KG1 (cell line): ENCODE results near the gene PRKCA.

ENCODE experiments used
- DNase-seq: peaks from one replicate; lab custom pipeline; 2025; lab: John Stamatoyannopoulos, UW

Gene PRKCA

DNA sequence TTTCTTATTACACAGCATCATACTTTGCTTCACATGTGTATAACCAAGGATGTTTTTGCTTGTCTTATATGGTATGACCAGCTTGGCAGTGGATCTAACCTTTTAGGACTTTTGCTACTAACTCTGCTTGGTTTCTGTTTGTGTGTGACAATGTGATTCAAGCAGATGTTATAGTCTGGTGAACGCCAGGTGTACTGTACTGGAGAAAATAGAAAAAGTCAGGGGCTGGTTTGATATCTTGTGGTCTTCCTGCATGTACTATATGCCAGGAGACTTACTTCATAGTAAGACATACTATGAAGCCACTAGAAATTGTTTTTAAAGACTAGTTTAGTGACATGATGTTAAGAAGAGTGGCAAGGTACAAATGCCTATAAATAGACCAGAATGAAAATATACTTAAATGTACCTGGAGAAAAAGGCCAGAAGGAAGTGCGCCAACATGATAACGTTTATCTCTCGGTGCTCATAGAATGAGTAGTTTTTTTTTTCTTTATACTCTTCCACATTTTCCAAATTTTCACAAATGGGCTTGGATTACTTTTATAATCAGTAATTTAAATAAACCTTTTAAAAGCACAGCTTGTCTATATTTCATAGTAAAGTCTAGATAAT lies 112.3 kb downstream of the PRKCA start:
- no peak for DNase-seq

GRCh38 chr17:66415366-66416206 lies 113.2 kb downstream of the PRKCA start:
- no peak for DNase-seq

- no peak for DNase-seq
Observed at GRCh38 chr17:66416207-66416940, 114.0 kb downstream of the PRKCA start.

GRCh38 chr17:66417300-66417719 lies 114.9 kb downstream of the PRKCA start:
- no peak for DNase-seq

GRCh38 chr17:66420961-66421371 lies 118.6 kb downstream of the PRKCA start:
- no peak for DNase-seq

DNA sequence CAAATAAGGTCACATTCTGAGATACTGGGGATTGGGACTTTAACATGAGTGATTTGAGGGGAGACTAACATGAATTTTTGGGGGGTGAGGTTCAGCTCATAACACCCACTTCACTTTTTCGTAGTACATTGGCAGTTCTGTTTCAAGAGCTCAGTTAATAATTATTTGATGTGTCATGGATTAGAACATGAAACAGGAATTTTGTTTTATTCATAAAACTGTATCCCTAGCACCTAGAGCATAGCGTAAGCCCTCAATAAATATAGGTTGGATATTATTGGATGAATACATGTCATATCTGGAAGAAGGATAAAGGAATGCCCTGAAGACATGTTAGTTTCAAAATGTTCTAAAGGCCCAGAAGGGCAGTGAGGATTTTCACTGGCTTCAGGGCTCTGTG lies 119.8 kb downstream of the PRKCA start:
- no peak for DNase-seq

GRCh38 chr17:66423056-66423955 lies 120.9 kb downstream of the PRKCA start:
- no peak for DNase-seq

DNA sequence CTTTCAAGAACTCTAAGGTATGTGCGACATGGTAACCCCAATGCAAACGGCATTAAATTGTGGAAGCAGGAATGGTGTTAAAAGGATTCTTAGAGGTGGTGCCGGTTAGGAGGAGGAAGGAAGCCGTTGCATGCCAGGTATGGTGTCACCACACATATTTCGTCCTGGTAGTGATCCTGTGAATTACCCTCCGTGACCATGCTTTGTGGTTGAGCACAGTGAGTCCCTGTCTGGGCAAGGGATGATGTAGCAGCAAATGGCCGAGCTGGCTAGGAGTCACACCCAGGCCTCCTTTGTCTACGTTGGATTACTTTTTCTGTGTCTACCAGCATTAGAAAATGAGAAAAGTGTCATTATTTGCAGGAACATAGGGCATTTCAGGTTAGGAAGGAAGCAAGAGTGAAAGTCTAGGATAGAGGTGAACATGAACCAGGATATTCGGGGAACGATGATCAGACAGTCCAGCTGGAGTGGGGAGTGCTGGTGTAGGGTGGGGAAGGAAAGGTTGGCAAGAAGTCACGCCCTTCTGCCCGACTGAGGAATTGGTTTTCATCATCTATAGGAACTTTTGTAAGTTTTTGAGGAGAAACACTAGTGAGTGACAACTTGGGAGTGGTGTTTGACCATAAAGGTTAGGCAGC lies 123.5 kb downstream of the PRKCA start:
- DNase-seq, result no peak

- no peak for DNase-seq
Observed at GRCh38 chr17:66426397-66427033, 124.1 kb downstream of the PRKCA start.

DNA sequence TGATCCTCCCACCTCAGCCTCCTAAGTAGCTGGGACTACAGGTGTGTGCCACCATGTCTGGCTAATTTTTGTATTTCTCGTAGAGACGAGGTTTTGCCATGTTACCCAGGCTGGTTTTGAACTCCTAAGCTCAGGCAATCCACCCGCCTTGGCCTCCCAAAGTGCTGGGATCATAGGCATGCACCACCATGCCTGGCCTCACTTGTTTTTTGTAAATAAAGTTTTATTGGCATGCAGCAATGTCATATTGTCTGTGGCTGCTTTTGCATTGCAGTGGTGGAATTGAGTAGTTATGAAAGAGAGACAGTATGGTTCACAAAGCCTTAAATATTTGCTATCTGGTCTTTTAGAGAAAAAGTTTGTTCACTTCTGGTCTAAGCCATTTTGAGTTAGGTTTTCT lies 124.7 kb downstream of the PRKCA start:
- DNase-seq, result no peak

- no peak for DNase-seq
Observed at GRCh38 chr17:66429680-66430079, 127.3 kb downstream of the PRKCA start.

DNA sequence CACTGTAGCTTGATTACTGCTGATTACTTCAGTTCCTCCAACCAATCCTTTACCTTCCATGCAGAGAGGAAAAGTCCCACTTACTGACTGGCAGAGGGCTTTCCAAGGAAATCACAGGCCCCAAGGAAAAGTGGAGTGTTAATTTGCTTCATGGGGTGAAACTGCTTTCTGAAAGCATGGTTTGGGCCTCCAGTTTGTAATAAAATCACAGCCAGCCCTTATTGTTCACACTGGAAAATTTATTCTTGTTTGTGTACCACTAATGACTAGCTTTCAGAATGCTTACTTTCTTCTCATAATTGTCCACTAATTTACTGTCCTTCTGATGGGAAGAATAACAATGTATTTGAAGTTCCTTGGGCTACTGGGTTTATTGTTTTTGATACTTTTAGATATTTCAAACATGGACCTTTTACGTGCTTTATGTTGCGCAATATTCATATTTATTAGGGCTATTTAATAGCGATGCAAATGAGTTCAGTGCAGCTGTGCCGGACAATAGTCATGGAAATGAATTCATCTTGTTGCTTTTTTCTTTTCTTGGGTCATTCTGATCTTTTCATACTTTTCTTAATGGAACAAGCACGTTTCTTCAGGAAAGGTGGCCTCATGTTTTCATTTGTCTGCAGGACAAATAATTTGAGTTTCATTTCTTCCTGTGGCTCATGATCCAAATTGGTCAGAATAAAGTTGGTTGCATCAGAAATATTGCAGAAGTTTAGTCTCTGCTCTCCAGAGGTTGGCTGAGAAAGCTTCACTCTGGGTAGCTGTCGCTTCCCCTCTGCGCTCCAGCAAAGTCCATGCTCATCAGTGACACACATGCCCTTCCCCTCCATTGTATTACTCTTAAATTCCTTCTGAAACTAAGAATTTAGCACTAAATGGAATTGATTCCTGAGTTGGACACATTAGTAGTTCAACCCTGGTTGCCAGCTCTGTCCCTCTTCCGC lies 128.7 kb downstream of the PRKCA start:
- DNase-seq, result no peak

DNA sequence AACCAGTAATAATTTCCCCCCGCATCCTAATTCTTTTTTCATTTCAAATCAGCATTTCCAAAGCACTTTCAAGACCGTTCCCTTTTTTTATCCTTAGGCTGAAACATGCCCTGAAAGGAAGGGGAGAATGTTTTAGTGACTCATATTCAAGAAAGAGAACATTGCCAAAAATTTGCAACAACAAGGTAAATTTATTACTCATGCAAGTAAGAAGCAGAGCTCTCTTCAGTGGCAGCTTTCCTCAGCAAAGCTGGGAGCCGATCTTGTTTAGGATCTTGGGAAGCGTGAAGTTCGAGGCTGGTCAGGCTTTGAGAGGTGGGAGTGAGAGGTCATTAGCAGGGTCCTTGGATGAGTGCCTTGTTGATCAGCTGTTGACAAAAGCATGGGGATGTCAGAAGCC lies 129.5 kb downstream of the PRKCA start:
- DNase-seq, result no peak

GRCh38 chr17:66432411-66432957 lies 130.1 kb downstream of the PRKCA start:
- no peak for DNase-seq

DNA sequence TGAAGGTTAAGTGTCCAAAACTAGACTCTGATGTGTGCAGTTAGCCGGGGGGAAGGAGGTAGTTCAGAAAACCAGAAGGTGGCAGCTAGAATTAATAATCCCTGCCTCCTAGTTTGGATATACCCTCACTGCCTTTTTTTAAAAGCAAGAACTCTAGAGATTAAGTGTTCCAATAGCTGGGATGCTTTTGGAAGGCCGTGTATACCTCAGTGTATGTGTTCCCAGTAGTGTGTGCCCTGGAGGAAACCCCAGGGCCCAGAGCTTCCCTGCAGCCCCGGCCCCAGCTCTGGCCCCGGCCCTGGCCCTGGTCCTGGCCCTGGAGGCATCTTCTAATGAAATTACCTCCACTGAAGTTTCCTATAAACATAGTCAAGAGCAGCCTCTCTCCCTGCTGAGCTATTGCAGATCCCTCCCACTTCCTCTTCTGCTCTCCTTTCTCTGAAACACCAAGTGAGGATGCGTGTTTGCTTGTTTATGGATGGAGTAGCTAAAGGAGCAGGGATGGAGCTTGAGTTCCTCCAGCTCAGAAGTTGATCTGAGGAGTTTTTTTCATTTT lies 130.7 kb downstream of the PRKCA start:
- DNase-seq, result no peak

DNA sequence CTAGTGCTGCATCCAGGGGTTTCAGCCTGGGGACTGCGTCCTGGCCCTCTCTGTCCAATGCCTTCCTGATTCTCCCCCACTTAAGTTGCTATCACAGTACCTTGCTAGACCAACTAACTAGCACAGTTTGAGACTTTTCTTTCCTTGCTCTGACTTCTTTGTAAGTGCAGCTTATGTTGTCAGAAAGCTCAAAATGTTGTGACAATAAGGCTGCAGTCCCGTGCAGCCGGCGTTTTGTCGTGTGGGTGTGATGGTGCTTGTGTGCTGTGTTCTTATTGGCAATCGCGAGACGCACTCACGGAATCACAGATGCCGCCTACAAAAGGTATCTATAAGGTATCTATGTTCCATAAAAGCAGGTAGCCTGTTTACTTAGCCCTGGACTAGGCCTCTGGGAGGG lies 132.8 kb downstream of the PRKCA start:
- DNase-seq, result no peak

DNA sequence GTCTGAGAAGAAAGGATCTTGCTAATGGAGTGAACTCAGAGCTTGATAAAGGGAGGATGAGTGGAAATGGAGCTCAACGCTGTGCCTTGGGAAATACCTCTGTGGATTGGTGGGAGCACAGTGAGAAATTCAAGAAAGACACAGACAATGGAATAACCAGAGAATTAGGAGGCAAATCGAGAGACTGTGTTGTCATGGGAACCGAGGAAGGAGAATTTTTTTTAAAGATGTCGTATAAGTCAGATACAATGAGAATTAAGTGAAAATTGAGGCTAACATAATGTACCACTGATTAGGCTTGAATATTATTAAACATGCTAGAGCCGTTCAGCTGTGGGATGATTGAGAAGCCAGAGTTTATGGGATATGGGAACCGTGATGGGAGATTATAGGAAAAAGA lies 134.2 kb downstream of the PRKCA start:
- DNase-seq, result no peak

- no peak for DNase-seq
Observed at GRCh38 chr17:66437476-66438026, 135.1 kb downstream of the PRKCA start.

DNA sequence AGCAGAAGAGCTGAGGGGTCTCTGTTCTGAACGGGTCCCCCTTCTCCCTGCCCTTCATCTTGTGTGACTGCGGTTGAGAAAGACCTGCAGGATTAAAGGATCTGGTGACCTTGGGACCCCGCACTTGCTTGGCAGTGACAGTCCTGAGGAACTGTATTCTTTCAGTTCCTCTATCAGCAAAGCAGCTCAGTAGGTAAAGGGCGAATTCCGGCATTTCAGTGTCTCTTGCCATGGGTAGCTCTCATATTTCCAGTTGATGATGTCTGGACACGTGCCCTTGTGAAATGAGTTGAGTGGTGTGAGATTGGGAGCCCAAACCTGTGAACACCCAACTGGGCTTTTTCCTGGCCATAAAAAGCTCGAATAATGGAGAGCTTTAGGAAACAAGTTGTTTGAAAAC lies 135.7 kb downstream of the PRKCA start:
- no peak for DNase-seq
